ENCODE results near the gene USP17L10. TPM values are rescaled to one million over a fixed set of nuclear protein-coding genes. Genes with fewer than 3 reads are reported as not detected.
"Not testable (repeated sequence)": the region's sequence is repeated elsewhere in the genome, so short reads cannot be mapped to it uniquely, and the experiment has no call there.

The USP17L10 gene
- polyA plus RNA-seq, 3 donors = not detected

- H3K4me3 Mint-ChIP-seq; H3K36me3 Mint-ChIP-seq; H3K4me1 Mint-ChIP-seq; H3K9ac ChIP-seq (ENCODE audit: insufficient read depth, low read length, poor library complexity, severe bottlenecking); intact Hi-C loops (cut with micrococcal nuclease); H2AFZ ChIP-seq (ENCODE audit: insufficient read depth, low read depth, low read length, poor library complexity, severe bottlenecking); H3K27ac Mint-ChIP-seq; H3K4me3 ChIP-seq (replicated peaks in 1 of 3; ENCODE audit: low read depth in 2 of 3, low read length in 3 of 3); H3K9me3 Mint-ChIP-seq; H3K27ac ChIP-seq (ENCODE audit: low read depth in 1 of 2, low read length in 2 of 2); H3K27me3 Mint-ChIP-seq (ENCODE audit: low read depth in 3 of 3); H4K20me1 ChIP-seq (ENCODE audit: insufficient read depth, low read length); H3K9me3 ChIP-seq (replicated peaks in 1 of 2; ENCODE audit: control insufficient read depth in 1 of 2, insufficient read depth in 1 of 2, low read length in 2 of 2); H3K36me3 ChIP-seq (replicated peaks in 1 of 2; ENCODE audit: control insufficient read depth in 1 of 2, insufficient read depth in 2 of 2, low read length in 2 of 2); H3K4me2 ChIP-seq (replicated peaks; ENCODE audit: extremely low read depth, low read length, poor library complexity, severe bottlenecking); DNase-seq; H3K27me3 ChIP-seq (ENCODE audit: control insufficient read depth in 2 of 2, insufficient read depth in 2 of 2, low read length in 2 of 2); H3K79me2 ChIP-seq (ENCODE audit: insufficient read depth, low read length); H3K4me1 ChIP-seq (ENCODE audit: control insufficient read depth in 1 of 2, insufficient read depth in 2 of 2, low read length in 2 of 2): not testable (repeated sequence)
- no CpG with 5 or more reads among the region's 13 CpGs for WGBS (ENCODE audit: insufficient coverage)
These were observed 42.6 kb downstream of the USP17L10 start, which contains the start of gene USP17L19 for GRCh38 chr4:9253078-9253477. TSS of gene USP17L19 (plus strand) at chr4:9253378. CDS start at chr4:9253378, 0 bp downstream.

GRCh38 chr4:9257824-9258223, 47.4 kb downstream of the USP17L10 start, which contains the start of gene USP17L20:
TSS of gene USP17L20 (plus strand) at chr4:9258124. CDS start at chr4:9258124, 0 bp downstream.
- H3K27me3 ChIP-seq (ENCODE audit: control insufficient read depth in 2 of 2, insufficient read depth in 2 of 2, low read length in 2 of 2); H3K27me3 Mint-ChIP-seq (ENCODE audit: low read depth in 3 of 3); H3K27ac Mint-ChIP-seq; H3K4me3 ChIP-seq (replicated peaks in 1 of 3; ENCODE audit: low read depth in 2 of 3, low read length in 3 of 3); H3K79me2 ChIP-seq (ENCODE audit: insufficient read depth, low read length); H3K4me3 Mint-ChIP-seq; H3K27ac ChIP-seq (ENCODE audit: low read depth in 1 of 2, low read length in 2 of 2); H3K9ac ChIP-seq (ENCODE audit: insufficient read depth, low read length, poor library complexity, severe bottlenecking); H3K4me2 ChIP-seq (replicated peaks; ENCODE audit: extremely low read depth, low read length, poor library complexity, severe bottlenecking); H3K9me3 Mint-ChIP-seq; H3K4me1 Mint-ChIP-seq; H3K4me1 ChIP-seq (ENCODE audit: control insufficient read depth in 1 of 2, insufficient read depth in 2 of 2, low read length in 2 of 2); intact Hi-C loops (cut with micrococcal nuclease); H2AFZ ChIP-seq (ENCODE audit: insufficient read depth, low read depth, low read length, poor library complexity, severe bottlenecking); H4K20me1 ChIP-seq (ENCODE audit: insufficient read depth, low read length); H3K36me3 ChIP-seq (replicated peaks in 1 of 2; ENCODE audit: control insufficient read depth in 1 of 2, insufficient read depth in 2 of 2, low read length in 2 of 2); DNase-seq; H3K9me3 ChIP-seq (replicated peaks in 1 of 2; ENCODE audit: control insufficient read depth in 1 of 2, insufficient read depth in 1 of 2, low read length in 2 of 2); H3K36me3 Mint-ChIP-seq: not testable (repeated sequence)
- WGBS (ENCODE audit: insufficient coverage) = no CpG with 5 or more reads among the region's 15 CpGs

Other genes with a start within 250 kb of the USP17L10 start
- gene FAM90A26, start 40.2 kb upstream of the USP17L10 start, polyA plus RNA-seq = not detected
- gene USP17L11, start 4.7 kb downstream of the USP17L10 start, polyA plus RNA-seq = not detected
- gene USP17L12, start 9.5 kb downstream of the USP17L10 start, polyA plus RNA-seq = not detected
- not detected for gene USP17L13, start 14.2 kb downstream of the USP17L10 start, polyA plus RNA-seq
- gene USP17L15, start 23.7 kb downstream of the USP17L10 start, polyA plus RNA-seq = not detected
- gene USP17L17, start 33.2 kb downstream of the USP17L10 start, polyA plus RNA-seq = not detected
- not detected for gene USP17L18, start 38.0 kb downstream of the USP17L10 start, polyA plus RNA-seq
- not detected for gene USP17L19, start 42.7 kb downstream of the USP17L10 start, polyA plus RNA-seq
- not detected for gene USP17L20, start 47.5 kb downstream of the USP17L10 start, polyA plus RNA-seq
- not detected for gene USP17L21, start 52.2 kb downstream of the USP17L10 start, polyA plus RNA-seq
- gene USP17L22, start 57.0 kb downstream of the USP17L10 start, polyA plus RNA-seq = not detected
- not detected for gene USP17L24, start 114.5 kb downstream of the USP17L10 start, polyA plus RNA-seq
- not detected for gene USP17L25, start 119.3 kb downstream of the USP17L10 start, polyA plus RNA-seq
- gene USP17L26, start 124.0 kb downstream of the USP17L10 start, polyA plus RNA-seq = not detected
- not detected for gene USP17L5, start 128.7 kb downstream of the USP17L10 start, polyA plus RNA-seq
- gene USP17L27, start 133.5 kb downstream of the USP17L10 start, polyA plus RNA-seq = not detected
- gene USP17L28, start 138.2 kb downstream of the USP17L10 start, polyA plus RNA-seq = not detected
- not detected for gene USP17L29, start 143.0 kb downstream of the USP17L10 start, polyA plus RNA-seq
- not detected for gene USP17L30, start 152.5 kb downstream of the USP17L10 start, polyA plus RNA-seq
- gene DEFB131A, start 233.8 kb downstream of the USP17L10 start, polyA plus RNA-seq = not detected